Panc1 (cell line): ENCODE results near the gene COX17. TPM values are rescaled to one million over a fixed set of nuclear protein-coding genes. Genes with fewer than 3 reads are reported as not detected.

Experiments
- ATAC-seq: fragments of 200-7000 bp; cut with Tn5 transposase; 2 replicates; pipeline ENCODE4 v1.9.1; 2020; ENCODE audit warnings: mild to moderate bottlenecking, moderate library complexity
- BruUV-seq: library from RNA; stranded (reverse); fragments of 400-500 nt; replicated peaks from 2 replicates; lab custom pipeline; 2021; lab: Mats Ljungman, UMichigan
- CTCF ChIA-PET: fragments of 300-600 bp; sonication (Branson Sonifier 250); formaldehyde crosslinking; loops from one replicate; lab custom pipeline; 2022; ENCODE audit warnings: antibody characterized with exemption; lab: Charles Lee
- POLR2A ChIA-PET: fragments of 300-600 bp; sonication (Branson Sonifier 250); formaldehyde crosslinking; loops from one replicate; lab custom pipeline; 2022; ENCODE audit warnings: antibody characterized with exemption; lab: Charles Lee
- DNase-seq: peaks from one replicate; pipeline ENCODE4 v3.0.0-alpha.2; 2010; ENCODE audit warnings: low read depth, low spot score
- H3K27ac ChIP-seq: 2 replicates; pipeline ENCODE4 v1.5.1; 2011; ENCODE audit warnings: mild to moderate bottlenecking, low read length, inconsistent platforms
- H3K27me3 ChIP-seq: fragments of 200-500 bp; sonication (Bioruptor generic); 2 replicates; pipeline ENCODE4 v1.6.0; 2014; ENCODE audit warnings: low read length, inconsistent platforms; ENCODE audit not compliant: control insufficient read depth, insufficient read depth
- H3K36me3 ChIP-seq: fragments of 200-500 bp; sonication (Bioruptor generic); 2 replicates; pipeline ENCODE4 v1.5.1; 2014; ENCODE audit warnings: inconsistent platforms, mild to moderate bottlenecking, low read length, moderate library complexity; ENCODE audit not compliant: control insufficient read depth, insufficient read depth
- H3K4me1 ChIP-seq: 2 replicates; pipeline ENCODE4 v1.5.1; 2011; ENCODE audit warnings: inconsistent platforms, mild to moderate bottlenecking, low read length, moderate library complexity; ENCODE audit not compliant: control insufficient read depth, insufficient read depth
- H3K4me3 ChIP-seq, 2 experiments: 2 replicates each; pipeline ENCODE4 v1.5.1; 2011 to 2012; ENCODE audit warnings: low read depth in 2 of 2, low read length in 2 of 2, mild to moderate bottlenecking in 2 of 2, inconsistent platforms in 1 of 2, moderate library complexity in 1 of 2
- H3K9me3 ChIP-seq: fragments of 200-500 bp; sonication (Bioruptor generic); 2 replicates; pipeline ENCODE4 v1.5.1; 2014; ENCODE audit warnings: low read depth, mild to moderate bottlenecking, inconsistent platforms, low read length, moderate library complexity; ENCODE audit not compliant: control insufficient read depth, insufficient read depth
- POLR2AphosphoS5 ChIP-seq: IDR thresholded peaks from 2 replicates; pipeline ENCODE4 v1.6.1; 2012; ENCODE audit warnings: mild to moderate bottlenecking, low read depth, low read length, moderate library complexity
- SIN3A ChIP-seq: IDR thresholded peaks from 2 replicates; pipeline ENCODE4 v1.6.1; 2012; ENCODE audit warnings: low read depth, mild to moderate bottlenecking, low read length, moderate library complexity, borderline replicate concordance; ENCODE audit not compliant: insufficient read depth
- TCF7L2 ChIP-seq: IDR thresholded peaks from 2 replicates; pipeline ENCODE4 v1.6.1; 2011; ENCODE audit warnings: mild to moderate bottlenecking, low read depth, low read length, inconsistent platforms
- in situ Hi-C: cut with HindIII; loops from 2 replicates; pipeline ENCODE4 v1.10.0; 2016; ENCODE audit warnings: low sequenced_read_pairs, low pct_unique_long_range_greater_than_20kb
- intact Hi-C: fragments of 100-400 bp; cut with micrococcal nuclease; formaldehyde crosslinking; loops from one replicate; pipeline ENCODE4 v1.10.0; 2022; ENCODE audit not compliant: unreplicated experiment
- total RNA-seq: library from RNA; stranded (reverse); gene quantifications from one replicate; pipeline ENCODE4 v1.2.1, GENCODE V29; 2021; ENCODE audit not compliant: unreplicated experiment
- TF ChIP-seq, protein P1 (sequence below): fragments of 450-650 bp; IDR thresholded peaks from 2 replicates; pipeline ENCODE4 v1.5.1; 2017; ENCODE audit warnings: mild to moderate bottlenecking
- TF ChIP-seq, protein P2 (sequence below), 2 experiments: IDR thresholded peaks; 2 replicates each; pipeline ENCODE4 v1.6.1; 2011 to 2012; ENCODE audit warnings: low read depth in 2 of 2, control low read depth in 1 of 2, low read length in 1 of 2, mild to moderate bottlenecking in 1 of 2, moderate library complexity in 1 of 2; ENCODE audit not compliant: insufficient read depth in 1 of 2

The COX17 gene
- total RNA-seq, 1 experiment from 2014 or later = 81.6 TPM

DNA sequence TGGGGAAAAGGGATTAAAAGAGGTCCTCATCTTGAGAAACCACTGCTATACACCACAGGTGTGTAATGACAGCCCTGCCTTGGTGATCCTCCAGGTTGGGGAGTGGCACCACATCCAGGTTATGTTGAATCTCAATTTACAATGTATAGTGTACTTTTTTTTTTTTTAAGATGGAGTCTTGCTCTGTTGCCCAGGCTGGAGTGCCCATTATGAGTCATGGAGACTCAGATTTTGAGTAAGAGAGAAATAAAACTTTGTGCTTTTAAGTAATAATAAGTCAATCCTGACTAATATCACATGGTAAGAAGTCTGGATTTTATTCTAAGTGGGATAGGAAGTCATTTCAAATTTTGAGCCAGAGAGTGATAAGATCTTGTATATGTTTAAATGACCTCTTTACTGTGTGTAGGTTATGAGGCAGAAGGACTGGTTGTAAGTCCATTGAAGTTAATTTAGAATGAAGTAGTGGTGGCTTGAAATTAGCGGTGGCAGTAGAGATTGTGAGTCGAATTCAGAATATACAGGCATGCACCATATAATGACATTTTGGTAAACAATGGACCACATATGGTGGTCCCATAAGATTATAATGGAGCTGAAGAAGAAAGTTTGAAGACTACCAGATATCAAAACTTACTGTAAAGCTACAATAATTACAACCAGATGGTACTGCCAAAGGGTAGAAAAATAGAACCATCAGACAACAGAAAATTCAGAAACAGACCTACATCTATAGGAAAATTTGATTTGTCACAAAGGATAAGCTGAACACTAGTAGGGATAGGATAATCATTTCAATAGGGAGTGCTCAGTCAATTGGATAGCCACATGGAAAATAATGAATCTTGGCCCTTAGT is 37.5 kb downstream of the COX17 start:
- DNase-seq (no peak), ATAC-seq (no peak)
- H3K9me3 ChIP-seq = no peaks in the 10 kb centered on the region
- H3K27ac ChIP-seq = no peak overlapping the region
- H3K36me3 ChIP-seq = no peaks in the 10 kb centered on the region
- H3K4me1 ChIP-seq = 0 out of 2 replicates have a peak, but pooled peaks cover 5% of the 10 kb centered on the region
- no TSS peak for BruUV-seq
- no peaks in the 10 kb centered on the region for H3K27me3 ChIP-seq
- in situ Hi-C loops = no loop called here
- no peak overlapping the region for H3K4me3 ChIP-seq
- POLR2A ChIA-PET = no interaction called here
- TF ChIP-seq, protein P1, sequence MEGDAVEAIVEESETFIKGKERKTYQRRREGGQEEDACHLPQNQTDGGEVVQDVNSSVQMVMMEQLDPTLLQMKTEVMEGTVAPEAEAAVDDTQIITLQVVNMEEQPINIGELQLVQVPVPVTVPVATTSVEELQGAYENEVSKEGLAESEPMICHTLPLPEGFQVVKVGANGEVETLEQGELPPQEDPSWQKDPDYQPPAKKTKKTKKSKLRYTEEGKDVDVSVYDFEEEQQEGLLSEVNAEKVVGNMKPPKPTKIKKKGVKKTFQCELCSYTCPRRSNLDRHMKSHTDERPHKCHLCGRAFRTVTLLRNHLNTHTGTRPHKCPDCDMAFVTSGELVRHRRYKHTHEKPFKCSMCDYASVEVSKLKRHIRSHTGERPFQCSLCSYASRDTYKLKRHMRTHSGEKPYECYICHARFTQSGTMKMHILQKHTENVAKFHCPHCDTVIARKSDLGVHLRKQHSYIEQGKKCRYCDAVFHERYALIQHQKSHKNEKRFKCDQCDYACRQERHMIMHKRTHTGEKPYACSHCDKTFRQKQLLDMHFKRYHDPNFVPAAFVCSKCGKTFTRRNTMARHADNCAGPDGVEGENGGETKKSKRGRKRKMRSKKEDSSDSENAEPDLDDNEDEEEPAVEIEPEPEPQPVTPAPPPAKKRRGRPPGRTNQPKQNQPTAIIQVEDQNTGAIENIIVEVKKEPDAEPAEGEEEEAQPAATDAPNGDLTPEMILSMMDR = no peak
- TF ChIP-seq, protein P2, sequence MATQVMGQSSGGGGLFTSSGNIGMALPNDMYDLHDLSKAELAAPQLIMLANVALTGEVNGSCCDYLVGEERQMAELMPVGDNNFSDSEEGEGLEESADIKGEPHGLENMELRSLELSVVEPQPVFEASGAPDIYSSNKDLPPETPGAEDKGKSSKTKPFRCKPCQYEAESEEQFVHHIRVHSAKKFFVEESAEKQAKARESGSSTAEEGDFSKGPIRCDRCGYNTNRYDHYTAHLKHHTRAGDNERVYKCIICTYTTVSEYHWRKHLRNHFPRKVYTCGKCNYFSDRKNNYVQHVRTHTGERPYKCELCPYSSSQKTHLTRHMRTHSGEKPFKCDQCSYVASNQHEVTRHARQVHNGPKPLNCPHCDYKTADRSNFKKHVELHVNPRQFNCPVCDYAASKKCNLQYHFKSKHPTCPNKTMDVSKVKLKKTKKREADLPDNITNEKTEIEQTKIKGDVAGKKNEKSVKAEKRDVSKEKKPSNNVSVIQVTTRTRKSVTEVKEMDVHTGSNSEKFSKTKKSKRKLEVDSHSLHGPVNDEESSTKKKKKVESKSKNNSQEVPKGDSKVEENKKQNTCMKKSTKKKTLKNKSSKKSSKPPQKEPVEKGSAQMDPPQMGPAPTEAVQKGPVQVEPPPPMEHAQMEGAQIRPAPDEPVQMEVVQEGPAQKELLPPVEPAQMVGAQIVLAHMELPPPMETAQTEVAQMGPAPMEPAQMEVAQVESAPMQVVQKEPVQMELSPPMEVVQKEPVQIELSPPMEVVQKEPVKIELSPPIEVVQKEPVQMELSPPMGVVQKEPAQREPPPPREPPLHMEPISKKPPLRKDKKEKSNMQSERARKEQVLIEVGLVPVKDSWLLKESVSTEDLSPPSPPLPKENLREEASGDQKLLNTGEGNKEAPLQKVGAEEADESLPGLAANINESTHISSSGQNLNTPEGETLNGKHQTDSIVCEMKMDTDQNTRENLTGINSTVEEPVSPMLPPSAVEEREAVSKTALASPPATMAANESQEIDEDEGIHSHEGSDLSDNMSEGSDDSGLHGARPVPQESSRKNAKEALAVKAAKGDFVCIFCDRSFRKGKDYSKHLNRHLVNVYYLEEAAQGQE (IDR thresholded peaks at IDR 0.05; ENCODE audit: insufficient read depth in 1 of 2, low read depth in 2 of 2, low read length in 1 of 2) = no peak
- TF ChIP-seq SIN3A (no peak), POLR2AphosphoS5 (no peak), TCF7L2 (no peak)
- CTCF ChIA-PET = no interaction called here
- intact Hi-C loops = no loop called here

DNA sequence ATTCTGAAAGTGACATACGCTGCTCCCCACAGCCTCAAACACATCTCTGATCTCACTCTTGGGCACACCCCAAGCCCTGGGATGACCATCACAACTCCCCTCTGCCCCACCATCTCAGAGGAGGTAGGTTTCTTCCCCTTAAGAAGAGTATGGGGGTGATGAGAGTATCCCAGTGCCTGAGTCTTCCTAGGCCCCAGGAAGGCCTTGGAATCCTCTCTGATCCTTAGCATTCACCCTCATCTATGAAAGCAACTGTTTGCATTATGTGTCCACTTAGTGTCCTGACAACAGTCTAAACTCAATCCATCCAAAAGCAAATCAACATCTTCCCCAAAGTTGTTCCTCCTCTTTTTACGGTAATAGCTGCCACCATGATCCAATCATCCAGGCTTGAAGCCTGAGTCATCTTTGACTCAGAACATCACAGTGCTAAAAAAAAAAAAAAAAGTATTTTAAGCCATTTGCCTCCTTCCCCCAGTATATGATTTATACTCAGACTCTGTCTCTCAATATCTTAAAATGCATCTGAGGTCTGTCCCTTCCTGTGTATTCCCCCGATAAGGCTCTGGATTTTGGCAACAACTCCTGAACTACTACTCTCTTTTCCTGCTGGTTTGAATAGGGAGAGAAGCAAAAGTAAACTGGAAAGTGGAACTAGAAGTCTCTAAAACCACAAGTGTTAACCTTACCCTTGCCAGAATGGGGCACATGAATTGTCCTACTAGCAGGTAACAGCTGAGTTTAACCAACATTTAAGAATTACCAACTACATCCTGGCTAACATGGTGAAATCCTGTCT is 39.3 kb downstream of the COX17 start:
- TF ChIP-seq SIN3A = no peak
- peaks cover 2% of the 10 kb centered on the region; the same call in 1 of the 2 replicates for H3K27me3 ChIP-seq
- ChIA-PET CTCF (no interaction called here), POLR2A (no interaction called here)
- ATAC-seq (no peak), DNase-seq (no peak)
- H3K4me1 ChIP-seq = 0 out of 2 replicates have a peak, but pooled peaks cover 2% of the 10 kb centered on the region
- H3K9me3 ChIP-seq = no peaks in the 10 kb centered on the region
- no peaks in the 10 kb centered on the region for H3K36me3 ChIP-seq
- H3K27ac ChIP-seq = no peak overlapping the region
- intact Hi-C loops = no loop called here
- BruUV-seq = no TSS peak
- H3K4me3 ChIP-seq = no peak overlapping the region
- in situ Hi-C loops = no loop called here
